Measurements from ENCODE around the gene TH. TPM values are rescaled to one million over a fixed set of nuclear protein-coding genes. Genes with fewer than 3 reads are reported as not detected.
A peak's percentile ranks its signal among the peaks of the same experiment; 100 is the strongest.

Gene TH
- total and polyA plus RNA-seq, 4 donors: 0.14 to 0.31 TPM; not detected in 2

- H3K9me3 ChIP-seq (ENCODE audit: control insufficient read depth in 4 of 4, insufficient read depth in 3 of 4, low read length in 3 of 4): no peaks in the 10 kb centered on the region
- DNase-seq (peak in 1 of 3 donors; percentile 21), ATAC-seq (ENCODE audit: insufficient read depth, low FRiP score) (no peak)
- H3K4me3 ChIP-seq: no peak overlapping the region
- H3K4me1 ChIP-seq (ENCODE audit: control insufficient read depth in 5 of 5, insufficient read depth in 5 of 5, low read length in 5 of 5): peaks cover 0 to 7% (median 0%) of the 10 kb centered on the region in 5 donors
- H3K9ac ChIP-seq (ENCODE audit: insufficient read depth in 1 of 2, low read length in 2 of 2): no peak overlapping the region
- no peaks in the 10 kb centered on the region for H3K36me3 ChIP-seq (ENCODE audit: control insufficient read depth in 4 of 4, insufficient read depth in 4 of 4, low read length in 4 of 4)
- 76 to 82% methylated on average over 20 of the region's 20 CpGs for WGBS, 2 donors
- no peak overlapping the region for H3K27ac ChIP-seq (ENCODE audit: low read depth in 1 of 2, low read length in 1 of 2)
- no peak for TF ChIP-seq CTCF (IDR thresholded peaks at IDR 0.05; ENCODE audit: control extremely low read depth, extremely low read depth)
- H3K27me3 ChIP-seq (ENCODE audit: control insufficient read depth in 3 of 3, insufficient read depth in 3 of 3, low read length in 2 of 3): peaks cover 0 to 5% (median 0%) of the 10 kb centered on the region in 3 donors
These were observed 6.6 kb downstream of the TH start for GRCh38 chr11:2164861-2165555.

GRCh38 chr11:2164081-2164480, 7.5 kb downstream of the TH start:
- H3K27me3 ChIP-seq (ENCODE audit: control insufficient read depth in 3 of 3, insufficient read depth in 3 of 3, low read length in 2 of 3): peaks cover 0 to 5% (median 0%) of the 10 kb centered on the region in 3 donors
- no peaks in the 10 kb centered on the region for H3K36me3 ChIP-seq (ENCODE audit: control insufficient read depth in 4 of 4, insufficient read depth in 4 of 4, low read length in 4 of 4)
- no peak for TF ChIP-seq CTCF (IDR thresholded peaks at IDR 0.05; ENCODE audit: control extremely low read depth, extremely low read depth)
- no peak for DNase-seq
- H3K9ac ChIP-seq (ENCODE audit: insufficient read depth in 1 of 2, low read length in 2 of 2): no peak overlapping the region
- no peak overlapping the region for H3K4me3 ChIP-seq
- no peaks in the 10 kb centered on the region for H3K9me3 ChIP-seq (ENCODE audit: control insufficient read depth in 4 of 4, insufficient read depth in 3 of 4, low read length in 3 of 4)
- no peak for ATAC-seq (ENCODE audit: insufficient read depth, low FRiP score)
- H3K4me1 ChIP-seq (ENCODE audit: control insufficient read depth in 5 of 5, insufficient read depth in 5 of 5, low read length in 5 of 5): peaks cover 0 to 7% (median 0%) of the 10 kb centered on the region in 5 donors
- 89 to 90% methylated on average over 21 to 22 of the region's 22 CpGs for WGBS, 2 donors
- H3K27ac ChIP-seq (ENCODE audit: low read depth in 1 of 2, low read length in 1 of 2): no peak overlapping the region

- Histone ChIP-seq H3K36me3 (ENCODE audit: control insufficient read depth in 4 of 4, insufficient read depth in 4 of 4, low read length in 4 of 4) (no peaks in the 10 kb centered on the region), H3K4me1 (ENCODE audit: control insufficient read depth in 5 of 5, insufficient read depth in 5 of 5, low read length in 5 of 5) (peaks cover 0 to 7% (median 0%) of the 10 kb centered on the region in 5 donors), H3K27me3 (ENCODE audit: control insufficient read depth in 3 of 3, insufficient read depth in 3 of 3, low read length in 2 of 3) (peaks cover 0 to 5% (median 0%) of the 10 kb centered on the region in 3 donors), H3K9me3 (ENCODE audit: control insufficient read depth in 4 of 4, insufficient read depth in 3 of 4, low read length in 3 of 4) (no peaks in the 10 kb centered on the region), H3K4me3 (no peak overlapping the region), H3K9ac (ENCODE audit: insufficient read depth in 1 of 2, low read length in 2 of 2) (no peak overlapping the region), H3K27ac (ENCODE audit: low read depth in 1 of 2, low read length in 1 of 2) (no peak overlapping the region)
- no peak for TF ChIP-seq CTCF (IDR thresholded peaks at IDR 0.05; ENCODE audit: control extremely low read depth, extremely low read depth)
- 79 to 84% methylated on average over 12 of the region's 12 CpGs for WGBS, 2 donors
- DNase-seq (no peak), ATAC-seq (ENCODE audit: insufficient read depth, low FRiP score) (no peak)
These were observed 8.1 kb downstream of the TH start for GRCh38 chr11:2163428-2163978.

All from lung (tissue), 12 donors.